PFSK-1 (cell line): Measurements from ENCODE around the gene TAC3.

ENCODE experiments used
- FOXP2 ChIP-seq: optimal IDR thresholded peaks from 2 replicates; pipeline ENCODE3; 2011; ENCODE audit warnings: borderline replicate concordance, control low read depth, inconsistent platforms; ENCODE audit not compliant: insufficient read depth; ENCODE audit errors: extremely low read length, extremely low read depth
- POLR2AphosphoS5 ChIP-seq: IDR thresholded peaks from 2 replicates; pipeline ENCODE4 v1.6.1; 2012; ENCODE audit warnings: low read depth, mild to moderate bottlenecking, control low read depth, low read length, moderate library complexity
- REST ChIP-seq, 2 experiments: IDR thresholded peaks; 2 replicates each; pipeline versions ENCODE4 v1.6.1 to v1.8.0; 2011 to 2012; ENCODE audit warnings: low read depth in 2 of 2, low read length in 2 of 2, control low read depth in 1 of 2, inconsistent platforms in 1 of 2, mild to moderate bottlenecking in 1 of 2, moderate library complexity in 1 of 2; ENCODE audit not compliant: insufficient read depth in 1 of 2
- SIN3A ChIP-seq: IDR thresholded peaks from 2 replicates; pipeline ENCODE4 v1.6.1; 2012; ENCODE audit warnings: mild to moderate bottlenecking, low read length, moderate library complexity, borderline replicate concordance; ENCODE audit not compliant: insufficient read depth
- TAF1 ChIP-seq: IDR thresholded peaks from 2 replicates; pipeline ENCODE4 v1.6.1; 2012; ENCODE audit warnings: low read length, control low read depth, borderline replicate concordance; ENCODE audit not compliant: insufficient read depth

The TAC3 gene

GRCh38 chr12:57031789-57032188 is 15.5 kb upstream of the TAC3 start:
- TF ChIP-seq SIN3A (no peak), TAF1 (no peak), POLR2AphosphoS5 (no peak)

GRCh38 chr12:57031138-57031725 is 14.9 kb upstream of the TAC3 start:
- no peak for TF ChIP-seq REST (IDR thresholded peaks at IDR 0.05; ENCODE audit: insufficient read depth in 1 of 2, low read depth in 2 of 2, low read length in 2 of 2)
- no peak for TF ChIP-seq SIN3A
- no peak for TF ChIP-seq FOXP2

GRCh38 chr12:57029457-57029856 is 13.1 kb upstream of the TAC3 start:
- TF ChIP-seq FOXP2 (no peak), POLR2AphosphoS5 (no peak), SIN3A (no peak), TAF1 (no peak), REST (IDR thresholded peaks at IDR 0.05; ENCODE audit: insufficient read depth in 1 of 2, low read depth in 2 of 2, low read length in 2 of 2) (no peak)

- TF ChIP-seq SIN3A (no peak), REST (IDR thresholded peaks at IDR 0.05; ENCODE audit: insufficient read depth in 1 of 2, low read depth in 2 of 2, low read length in 2 of 2) (no peak), TAF1 (no peak), FOXP2 (no peak), POLR2AphosphoS5 (no peak)
Measured at GRCh38 chr12:57027805-57028153, 11.4 kb upstream of the TAC3 start.

GRCh38 chr12:57027011-57027804 is 10.9 kb upstream of the TAC3 start:
- no peak for TF ChIP-seq REST (IDR thresholded peaks at IDR 0.05; ENCODE audit: insufficient read depth in 1 of 2, low read depth in 2 of 2, low read length in 2 of 2)
- no peak for TF ChIP-seq TAF1
- no peak for TF ChIP-seq POLR2AphosphoS5
- TF ChIP-seq FOXP2: no peak
